Prostate gland (tissue), 2 donors: ENCODE results near the gene DMBT1.

ENCODE experiments used
- CTCF ChIP-seq, 4 experiments: fragments of 200-600 bp in 2 of 4; fragments of 450-650 bp in 2 of 4; sonication (generic) in 2 of 4; IDR thresholded peaks; 1 replicate in 3 of 4; 2 replicates in 1 of 4; pipeline ENCODE4 v1.5.1; 2016 to 2019; ENCODE audit warnings: antibody characterized with exemption in 4 of 4, mild to moderate bottlenecking in 2 of 4, moderate library complexity in 2 of 4
- POLR2A ChIP-seq: fragments of 450-650 bp; IDR thresholded peaks from one replicate; pipeline ENCODE4 v1.6.1; 2016; ENCODE audit warnings: antibody characterized with exemption, mild to moderate bottlenecking
- POLR2AphosphoS5 ChIP-seq: sonication (generic); formaldehyde crosslinking; IDR thresholded peaks from one replicate; pipeline ENCODE4 v1.6.1; 2017; ENCODE audit warnings: antibody characterized with exemption

GRCh38 chr10:122657255-122657654 lies 96.7 kb downstream of the DMBT1 start:
- TF ChIP-seq POLR2AphosphoS5 (no peak), CTCF (IDR thresholded peaks at IDR 0.05) (no peak), POLR2A (no peak)
